Activated CD4-positive, CD25-positive, alpha-beta regulatory T cell treated with anti-CD3 and anti-CD28 coated beads, Interleukin-2, amount 50 U/mL, for 72 hours (primary cell): Measurements from ENCODE around the gene CACNG4.
"Not testable (repeated sequence)": the region's sequence is repeated elsewhere in the genome, so short reads cannot be mapped to it uniquely, and the experiment has no call there.

Source experiments
- DNase-seq: peaks from one replicate; pipeline ENCODE4 v3.0.0; 2021

Gene CACNG4

GRCh38 chr17:67021743-67022450 lies 57.4 kb downstream of the CACNG4 start:
- DNase-seq = no peak

- DNase-seq = no peak
Measured at GRCh38 chr17:67022451-67022810, 57.9 kb downstream of the CACNG4 start.

GRCh38 chr17:67024736-67025135 lies 60.2 kb downstream of the CACNG4 start:
- no peak for DNase-seq

GRCh38 chr17:67025216-67025792 lies 60.8 kb downstream of the CACNG4 start:
- no peak for DNase-seq

GRCh38 chr17:67026341-67026740 lies 61.8 kb downstream of the CACNG4 start:
- no peak for DNase-seq

- no peak for DNase-seq
Measured at GRCh38 chr17:67027031-67027628, 62.6 kb downstream of the CACNG4 start.

- DNase-seq = no peak
Measured at GRCh38 chr17:67030641-67031040, 66.1 kb downstream of the CACNG4 start.

- DNase-seq = no peak
Measured at GRCh38 chr17:67032382-67032781, 67.9 kb downstream of the CACNG4 start.

GRCh38 chr17:67032985-67033384 lies 68.5 kb downstream of the CACNG4 start:
- no peak for DNase-seq

- DNase-seq = no peak
Measured at GRCh38 chr17:67033613-67034012, 69.1 kb downstream of the CACNG4 start.

- DNase-seq = no peak
Measured at GRCh38 chr17:67035131-67036083, 70.9 kb downstream of the CACNG4 start.

- DNase-seq = no peak
Measured at GRCh38 chr17:67038861-67039365, 74.4 kb downstream of the CACNG4 start.

GRCh38 chr17:67040652-67041051 lies 76.1 kb downstream of the CACNG4 start:
- DNase-seq = no peak

- DNase-seq = not testable (repeated sequence)
Measured at GRCh38 chr17:67041119-67041518, 76.6 kb downstream of the CACNG4 start.

GRCh38 chr17:67041531-67041930 lies 77.0 kb downstream of the CACNG4 start:
- DNase-seq = no peak

- DNase-seq = no peak
Measured at GRCh38 chr17:67041941-67042899, 77.7 kb downstream of the CACNG4 start.

- no peak for DNase-seq
Measured at GRCh38 chr17:67043283-67043682, 78.8 kb downstream of the CACNG4 start.

- DNase-seq = no peak
Measured at GRCh38 chr17:67044016-67044772, 79.7 kb downstream of the CACNG4 start, which contains the start of gene CACNG1. Gene CACNG1 (plus strand): TSS chr17:67044554. CDS start chr17:67044661, 107 bp downstream.

GRCh38 chr17:67044940-67045339 lies 80.4 kb downstream of the CACNG4 start:
- no peak for DNase-seq

GRCh38 chr17:67046398-67046797 lies 81.9 kb downstream of the CACNG4 start:
- no peak for DNase-seq

- no peak for DNase-seq
Measured at GRCh38 chr17:67047382-67047781, 82.9 kb downstream of the CACNG4 start.
